Lung microvascular endothelial cell (primary cell): ENCODE measurements around the gene DCAF8L2. TPM values are rescaled to one million over a fixed set of nuclear protein-coding genes. Genes with fewer than 3 reads are reported as not detected.

ENCODE experiments used
- total RNA-seq: library from RNA; depleted of rRNA; stranded (reverse); fragments of >200 nt; gene quantifications from 2 replicates; pipeline ENCODE4 v1.2.1, GENCODE V29; 2014

The DCAF8L2 gene
- total RNA-seq, 1 donor from 2014 or later: not detected

Other genes starting within 250 kb of the DCAF8L2 start
- not detected in 2 replicates for gene PPP4R3C, start 127.0 kb upstream of the DCAF8L2 start, total RNA-seq
- gene MAGEB10, start 217.6 kb downstream of the DCAF8L2 start, total RNA-seq: not detected in 2 replicates